Neuronal stem cell (in vitro differentiated cells): ENCODE measurements around the gene MLLT10.
A peak's percentile ranks its signal among the peaks of the same experiment; 100 is the strongest.

ENCODE experiments used
- DNase-seq: peaks from one replicate; pipeline ENCODE4 v3.0.0-alpha.2; 2013; ENCODE audit warnings: low spot score
- H2AFZ ChIP-seq: one replicate; pipeline ENCODE4 v1.6.1; 2013; ENCODE audit warnings: mild to moderate bottlenecking, low read length, inconsistent platforms
- H2AK5ac ChIP-seq: 2 replicates; pipeline ENCODE4 v1.6.1; 2013; ENCODE audit warnings: low read depth, mild to moderate bottlenecking, inconsistent platforms, low read length, moderate library complexity, mixed read lengths
- H2BK120ac ChIP-seq: 2 replicates; pipeline ENCODE4 v1.6.1; 2013; ENCODE audit warnings: low read depth, mild to moderate bottlenecking, inconsistent platforms, low read length, moderate library complexity, mixed read lengths
- H2BK12ac ChIP-seq: one replicate; pipeline ENCODE4 v1.6.1; 2013; ENCODE audit warnings: low read length, inconsistent platforms
- H2BK15ac ChIP-seq: 2 replicates; pipeline ENCODE4 v1.6.1; 2013; ENCODE audit warnings: mild to moderate bottlenecking, low read length, inconsistent platforms, mixed read lengths
- H2BK5ac ChIP-seq: one replicate; pipeline ENCODE4 v1.6.1; 2013; ENCODE audit warnings: inconsistent platforms, mild to moderate bottlenecking, low read length, moderate library complexity
- H3K14ac ChIP-seq: one replicate; pipeline ENCODE4 v1.6.1; 2013; ENCODE audit warnings: low read length, inconsistent platforms
- H3K18ac ChIP-seq: 2 replicates; pipeline ENCODE4 v1.6.1; 2013; ENCODE audit warnings: low read length, inconsistent platforms
- H3K23ac ChIP-seq: 2 replicates; pipeline ENCODE4 v1.6.1; 2013; ENCODE audit warnings: low read depth, mild to moderate bottlenecking, mixed read lengths, low read length, inconsistent platforms; ENCODE audit not compliant: poor library complexity
- H3K27ac ChIP-seq: replicated peaks from 3 replicates; pipeline ENCODE4 v1.5.1; 2013; ENCODE audit warnings: low read length, inconsistent platforms
- H3K27me3 ChIP-seq, 3 experiments: 2 replicates each; pipeline ENCODE4 v1.6.1; 2013; ENCODE audit warnings: low read length in 3 of 3, mild to moderate bottlenecking in 2 of 3, inconsistent platforms in 1 of 3, low read depth in 1 of 3, mixed read lengths in 1 of 3, moderate library complexity in 1 of 3; ENCODE audit not compliant: control insufficient read depth in 3 of 3, insufficient read depth in 3 of 3
- H3K36me3 ChIP-seq, 2 donors: replicated peaks in 1 of 2; 2 replicates each; pipeline ENCODE4 v1.6.1; 2013; ENCODE audit warnings: low read length in 2 of 2; ENCODE audit not compliant: control insufficient read depth in 2 of 2, insufficient read depth in 2 of 2
- H3K4ac ChIP-seq: 2 replicates; pipeline ENCODE4 v1.6.1; 2013; ENCODE audit warnings: inconsistent platforms, mild to moderate bottlenecking, low read length, moderate library complexity
- H3K4me1 ChIP-seq, 2 donors: 1 replicate in 1 of 2; 2 replicates in 1 of 2; pipeline ENCODE4 v1.6.1; 2013; ENCODE audit warnings: low read length in 2 of 2, low read depth in 1 of 2; ENCODE audit not compliant: control insufficient read depth in 2 of 2, insufficient read depth in 1 of 2
- H3K4me2 ChIP-seq: one replicate; pipeline ENCODE4 v1.6.1; 2013; ENCODE audit warnings: mild to moderate bottlenecking, low read length, inconsistent platforms; ENCODE audit not compliant: insufficient read depth, poor library complexity, severe bottlenecking
- H3K4me3 ChIP-seq, 2 donors: 2 replicates each; pipeline ENCODE4 v1.5.1; 2013; ENCODE audit warnings: low read length in 2 of 2, mild to moderate bottlenecking in 2 of 2, inconsistent platforms in 1 of 2, moderate library complexity in 1 of 2
- H3K79me1 ChIP-seq: one replicate; pipeline ENCODE4 v1.6.1; 2013; ENCODE audit warnings: low read depth, mild to moderate bottlenecking, inconsistent platforms, low read length, moderate library complexity
- H3K9ac ChIP-seq: one replicate; pipeline ENCODE4 v1.6.1; 2013; ENCODE audit warnings: mild to moderate bottlenecking, low read depth, low read length, inconsistent platforms; ENCODE audit not compliant: poor library complexity
- H3K9me3 ChIP-seq, 2 donors: replicated peaks in 1 of 2; 2 replicates each; pipeline versions ENCODE3 to v1.6.1; 2013; ENCODE audit warnings: low read length in 2 of 2, mild to moderate bottlenecking in 2 of 2, inconsistent platforms in 1 of 2, low read depth in 1 of 2, mixed read lengths in 1 of 2, moderate library complexity in 1 of 2; ENCODE audit not compliant: control insufficient read depth in 2 of 2, insufficient read depth in 1 of 2
- H4K8ac ChIP-seq: one replicate; pipeline ENCODE4 v1.6.1; 2013; ENCODE audit warnings: low read depth, mild to moderate bottlenecking, inconsistent platforms, low read length, moderate library complexity
- H4K91ac ChIP-seq: one replicate; pipeline ENCODE4 v1.6.1; 2013; ENCODE audit warnings: low read length, low read depth, mild to moderate bottlenecking, inconsistent platforms; ENCODE audit not compliant: poor library complexity
- WGBS, 2 donors: extraction: QIAGEN DNeasy Blood & Tissue Kit; methylation state at CpG; one replicate each; pipeline ENCODE4 v1.1.7; 2013; ENCODE audit warnings: missing lambda C conversion rate in 2 of 2, mixed read lengths in 1 of 2; ENCODE audit not compliant: insufficient read length in 2 of 2, insufficient replicate concordance in 1 of 2; ENCODE audit errors: extremely low coverage in 2 of 2; 5-methylcytosine and 5-hydroxymethylcytosine counted together

The MLLT10 gene

DNA sequence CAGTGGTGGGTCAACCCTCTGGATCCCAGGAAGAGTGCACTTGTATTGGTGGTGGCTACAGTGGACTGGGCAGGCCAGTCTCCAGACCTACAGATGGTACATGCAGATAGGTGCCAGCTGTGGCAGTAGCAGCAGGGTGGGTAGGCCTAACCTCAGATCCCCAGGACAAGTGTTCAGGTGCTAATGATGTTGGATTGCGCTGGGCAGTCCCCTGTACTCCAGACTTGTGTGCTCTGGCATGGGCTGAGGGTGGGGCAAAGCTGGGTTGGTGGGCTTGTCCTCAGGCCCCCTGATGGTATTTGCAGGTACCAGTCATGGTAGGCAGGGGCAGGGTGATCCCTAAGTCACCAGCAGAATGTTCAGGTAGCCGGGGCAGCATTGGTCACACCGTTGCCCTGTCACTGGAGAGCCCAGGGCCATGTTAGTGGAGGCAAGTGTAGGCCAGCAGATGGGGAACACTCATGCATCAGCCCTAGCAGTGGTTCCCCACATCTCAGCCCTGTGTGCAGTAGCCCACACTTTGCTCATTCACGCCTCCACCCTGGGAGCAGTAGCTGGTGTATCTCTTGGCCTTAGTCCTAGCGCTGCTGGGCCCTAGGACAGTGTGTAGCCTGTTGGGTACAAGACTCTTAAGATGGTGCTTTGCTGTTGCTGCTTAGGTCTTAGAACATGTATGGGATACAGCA lies 171.3 kb downstream of the MLLT10 start:
- no peak overlapping the region for H3K9ac ChIP-seq
- H3K27me3 ChIP-seq = no peaks in the 10 kb centered on the region
- H3K36me3 ChIP-seq = peaks cover 5 to 26% of the 10 kb centered on the region in 2 donors
- no peak overlapping the region for H2BK5ac ChIP-seq
- H3K14ac ChIP-seq = peak overlapping the region; percentile 59
- H3K4me1 ChIP-seq = peaks cover 0 to 1% of the 10 kb centered on the region in 2 donors
- peak overlapping the region; percentile 33 for H4K8ac ChIP-seq
- no peak overlapping the region for H2BK12ac ChIP-seq
- H3K9me3 ChIP-seq = peaks cover 2 to 22% of the 10 kb centered on the region in 2 donors
- H2AFZ ChIP-seq = no peak overlapping the region
- H3K4me3 ChIP-seq = no peak overlapping the region
- H3K23ac ChIP-seq = peak overlapping the region; percentile 4
- peak overlapping the region; percentile 52 for H2BK120ac ChIP-seq
- no CpG with 5 or more reads among the region's 5 CpGs for WGBS, 2 donors
- H3K79me1 ChIP-seq = peaks cover 6% of the 10 kb centered on the region
- H2BK15ac ChIP-seq = no peak overlapping the region
- DNase-seq = no peak
- no peak overlapping the region for H3K4ac ChIP-seq
- no peak overlapping the region for H3K27ac ChIP-seq
- H4K91ac ChIP-seq = no peak overlapping the region
- H3K4me2 ChIP-seq = no peak overlapping the region
- H2AK5ac ChIP-seq = no peak overlapping the region
- H3K18ac ChIP-seq = peak overlapping the region; percentile 27

DNA sequence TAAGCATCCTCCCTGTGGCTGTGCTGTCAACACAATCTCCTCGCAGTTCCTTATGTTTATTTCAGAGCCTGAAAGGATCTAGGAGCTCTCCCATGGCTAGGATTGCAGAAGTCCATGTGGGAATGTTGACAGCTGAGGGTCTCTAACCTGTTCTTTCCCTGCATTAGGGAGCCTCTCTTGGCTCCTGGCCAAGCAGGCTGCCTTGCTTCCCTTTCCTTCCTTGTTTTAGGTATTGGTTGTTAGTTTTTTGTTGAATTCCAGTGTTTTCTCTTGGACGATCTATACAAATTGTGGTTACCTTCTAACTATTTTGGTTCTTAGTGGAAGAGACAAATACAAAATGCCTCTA lies 171.8 kb downstream of the MLLT10 start:
- WGBS, 2 donors = no CpG with 5 or more reads among the region's 2 CpGs
- no peak for DNase-seq
- H3K79me1 ChIP-seq = peaks cover 6% of the 10 kb centered on the region
- H3K4me2 ChIP-seq = no peak overlapping the region
- no peak overlapping the region for H3K27ac ChIP-seq
- H4K8ac ChIP-seq = no peak overlapping the region
- H3K18ac ChIP-seq = no peak overlapping the region
- no peak overlapping the region for H2AK5ac ChIP-seq
- peaks cover 2 to 17% of the 10 kb centered on the region in 2 donors for H3K9me3 ChIP-seq
- H2BK12ac ChIP-seq = no peak overlapping the region
- no peak overlapping the region for H3K4ac ChIP-seq
- H3K14ac ChIP-seq = peak overlapping the region; percentile 59
- no peak overlapping the region for H3K23ac ChIP-seq
- H4K91ac ChIP-seq = no peak overlapping the region
- peaks cover 0 to 1% of the 10 kb centered on the region in 2 donors for H3K4me1 ChIP-seq
- H3K36me3 ChIP-seq = peaks cover 5 to 26% of the 10 kb centered on the region in 2 donors
- no peak overlapping the region for H2BK5ac ChIP-seq
- H3K27me3 ChIP-seq = no peaks in the 10 kb centered on the region
- no peak overlapping the region for H3K4me3 ChIP-seq
- no peak overlapping the region for H3K9ac ChIP-seq
- no peak overlapping the region for H2BK15ac ChIP-seq
- H2BK120ac ChIP-seq = no peak overlapping the region
- H2AFZ ChIP-seq = no peak overlapping the region

DNA sequence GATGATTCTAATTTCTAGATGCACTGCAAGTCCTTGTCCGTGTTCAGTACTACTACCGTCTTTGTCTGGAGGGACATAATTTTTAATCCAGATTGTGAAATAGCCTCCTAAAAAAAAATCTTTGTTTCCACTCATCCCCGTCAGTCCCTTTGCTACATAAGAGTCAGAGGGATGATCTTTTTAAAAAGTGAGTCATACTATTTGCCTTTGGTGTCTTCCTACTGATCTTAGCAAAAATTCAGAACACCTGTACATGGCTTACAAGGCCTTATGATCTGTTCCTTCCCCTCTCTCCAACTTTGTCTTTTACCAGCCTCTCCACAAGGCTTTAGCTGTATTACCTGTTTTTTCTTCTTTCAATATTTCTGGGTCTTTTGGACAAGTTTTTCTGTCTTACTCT lies 173.5 kb downstream of the MLLT10 start:
- no peak overlapping the region for H3K18ac ChIP-seq
- H3K27me3 ChIP-seq = no peaks in the 10 kb centered on the region
- H3K14ac ChIP-seq = no peak overlapping the region
- H2AK5ac ChIP-seq = no peak overlapping the region
- no peak overlapping the region for H3K9ac ChIP-seq
- H2BK5ac ChIP-seq = no peak overlapping the region
- H2BK15ac ChIP-seq = no peak overlapping the region
- no peak overlapping the region for H3K4me3 ChIP-seq
- DNase-seq = no peak
- H3K9me3 ChIP-seq = peaks cover 2 to 12% of the 10 kb centered on the region in 2 donors
- peaks cover 0 to 3% of the 10 kb centered on the region in 2 donors for H3K4me1 ChIP-seq
- WGBS, 2 donors = no CpG with 5 or more reads among the region's 3 CpGs
- no peak overlapping the region for H2AFZ ChIP-seq
- peaks cover 5 to 28% of the 10 kb centered on the region in 2 donors for H3K36me3 ChIP-seq
- H3K79me1 ChIP-seq = peaks cover 2% of the 10 kb centered on the region
- no peak overlapping the region for H2BK120ac ChIP-seq
- no peak overlapping the region for H3K4ac ChIP-seq
- H4K91ac ChIP-seq = no peak overlapping the region
- H4K8ac ChIP-seq = no peak overlapping the region
- no peak overlapping the region for H3K23ac ChIP-seq
- H3K27ac ChIP-seq = no peak overlapping the region
- H2BK12ac ChIP-seq = no peak overlapping the region
- no peak overlapping the region for H3K4me2 ChIP-seq

DNA sequence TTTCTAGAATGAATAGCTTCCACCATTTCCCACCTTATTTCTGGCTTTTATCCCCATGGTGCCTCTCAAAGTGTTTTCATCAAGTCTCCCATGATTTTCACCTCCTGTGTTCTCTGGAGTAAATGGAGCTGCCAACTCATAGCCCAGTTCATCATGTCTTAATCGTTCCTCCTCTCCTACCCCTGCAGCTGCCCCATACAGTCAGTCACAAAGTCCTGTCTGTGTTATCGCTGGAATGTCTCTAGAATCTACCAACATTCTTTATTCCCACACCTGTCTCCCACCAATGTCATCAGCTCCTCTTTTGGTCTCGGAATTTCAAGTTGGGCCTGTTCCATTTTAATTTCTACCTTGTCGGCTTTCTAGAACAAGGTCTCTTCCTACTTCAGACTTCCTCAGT lies 178.9 kb downstream of the MLLT10 start:
- Histone ChIP-seq H3K27me3 (no peaks in the 10 kb centered on the region), H3K23ac (no peak overlapping the region), H3K14ac (no peak overlapping the region), H2BK5ac (no peak overlapping the region), H3K9ac (no peak overlapping the region), H3K79me1 (peaks cover 1% of the 10 kb centered on the region), H3K36me3 (peaks cover 5 to 61% of the 10 kb centered on the region in 2 donors), H3K4ac (no peak overlapping the region), H2BK15ac (no peak overlapping the region), H3K9me3 (no peaks in the 10 kb centered on the region), H4K8ac (no peak overlapping the region), H3K27ac (no peak overlapping the region), H4K91ac (no peak overlapping the region), H3K4me2 (no peak overlapping the region), H2BK120ac (no peak overlapping the region), H2AFZ (no peak overlapping the region), H2BK12ac (no peak overlapping the region), H2AK5ac (no peak overlapping the region), H3K18ac (no peak overlapping the region), H3K4me1 (peaks cover 3 to 7% of the 10 kb centered on the region in 2 donors), H3K4me3 (no peak overlapping the region)
- no CpG with 5 or more reads among the region's 4 CpGs for WGBS, 2 donors
- no peak for DNase-seq
